ENCODE measurements around the gene LAT. TPM values are rescaled to one million over a fixed set of nuclear protein-coding genes. Genes with fewer than 3 reads are reported as not detected.
"Not testable (repeated sequence)": the region's sequence is repeated elsewhere in the genome, so short reads cannot be mapped to it uniquely, and the experiment has no call there.

LAT gene
- polyA plus RNA-seq, 1 experiment, result 2.6 TPM

GRCh38 chr16:28964496-28964895 is 20.4 kb upstream of the LAT start:
- no peaks in the 10 kb centered on the region for H3K9me3 ChIP-seq (ENCODE audit: control insufficient read depth, insufficient read depth, low read length)
- no peak overlapping the region for H3K4me3 ChIP-seq (ENCODE audit: low read depth, low read length)
- TF ChIP-seq CTCF (IDR thresholded peaks at IDR 0.05; ENCODE audit: low read depth, low read length), result no peak
- no peak for DNase-seq (ENCODE audit: low read depth, low spot score)
- ChIA-PET POLR2A (no interaction called here), CTCF (no interaction called here)
- H3K27ac ChIP-seq (ENCODE audit: low read depth, low read length), result no peak overlapping the region
- no peaks in the 10 kb centered on the region for H3K27me3 ChIP-seq (ENCODE audit: control insufficient read depth, insufficient read depth, low read length)

- ChIA-PET CTCF (no interaction called here), POLR2A (no interaction called here)
- Histone ChIP-seq H3K27me3 (ENCODE audit: control insufficient read depth, insufficient read depth, low read length) (no peaks in the 10 kb centered on the region), H3K9me3 (ENCODE audit: control insufficient read depth, insufficient read depth, low read length) (no peaks in the 10 kb centered on the region), H3K4me3 (ENCODE audit: low read depth, low read length) (no peak overlapping the region), H3K27ac (ENCODE audit: low read depth, low read length) (no peak overlapping the region)
- no peak for TF ChIP-seq CTCF (IDR thresholded peaks at IDR 0.05; ENCODE audit: low read depth, low read length)
- DNase-seq (ENCODE audit: low read depth, low spot score), result no peak
Observed at GRCh38 chr16:28967156-28967555, 17.7 kb upstream of the LAT start.

GRCh38 chr16:28969696-28970095 is 15.2 kb upstream of the LAT start:
- H3K27ac ChIP-seq (ENCODE audit: low read depth, low read length); DNase-seq (ENCODE audit: low read depth, low spot score); POLR2A ChIA-PET; CTCF ChIA-PET; H3K27me3 ChIP-seq (ENCODE audit: control insufficient read depth, insufficient read depth, low read length); H3K4me3 ChIP-seq (ENCODE audit: low read depth, low read length); H3K9me3 ChIP-seq (ENCODE audit: control insufficient read depth, insufficient read depth, low read length): not testable (repeated sequence)

GRCh38 chr16:28974007-28974436 is 10.8 kb upstream of the LAT start:
- Histone ChIP-seq H3K4me3 (ENCODE audit: low read depth, low read length) (peak overlapping the region; percentile 100), H3K9me3 (ENCODE audit: control insufficient read depth, insufficient read depth, low read length) (no peaks in the 10 kb centered on the region; the same call in 1 of the 2 replicates), H3K27me3 (ENCODE audit: control insufficient read depth, insufficient read depth, low read length) (no peaks in the 10 kb centered on the region), H3K27ac (ENCODE audit: low read depth, low read length) (peak overlapping the region; percentile 96)
- peak; percentile 92 for TF ChIP-seq CTCF (IDR thresholded peaks at IDR 0.05; ENCODE audit: low read depth, low read length)
- ChIA-PET POLR2A (interaction anchor here (0.7 to 1.1 kb wide), 3 partner anchors 8 to 205 kb away, joined by 3 to 4 read pairs (median 3); partner anchors contain the start of gene NFATC2IP), CTCF (interaction anchor here (0.6 to 1.3 kb wide), 12 partner anchors 15 to 788 kb away, joined by 3 to 5 read pairs (median 4); partner anchors contain the start of gene NFATC2IP)
- peak; percentile 41 for DNase-seq (ENCODE audit: low read depth, low spot score)

- H3K4me3 ChIP-seq (ENCODE audit: low read depth, low read length), result peak within 1 kb of the TSS; percentile 100
- DNase-seq (ENCODE audit: low read depth, low spot score), result peak; percentile 94
- CTCF ChIA-PET, result interaction anchor here (0.6 to 1.2 kb wide), 5 partner anchors 23 to 787 kb away, joined by 3 to 4 read pairs (median 4); partner anchors contain the start of gene NFATC2IP
- POLR2A ChIA-PET, result interaction anchor here (1.0 to 1.1 kb wide), 2 partner anchors 24 to 204 kb away, joined by 3 to 4 read pairs; partner anchors contain the start of gene NFATC2IP
- no peak for TF ChIP-seq CTCF (IDR thresholded peaks at IDR 0.05; ENCODE audit: low read depth, low read length)
- H3K27ac ChIP-seq (ENCODE audit: low read depth, low read length), result peak within 1 kb of the TSS; percentile 96
- H3K9me3 ChIP-seq (ENCODE audit: control insufficient read depth, insufficient read depth, low read length), result no peaks in the 10 kb centered on the region; the same call in 1 of the 2 replicates
- H3K27me3 ChIP-seq (ENCODE audit: control insufficient read depth, insufficient read depth, low read length), result no peaks in the 10 kb centered on the region
Observed at GRCh38 chr16:28974437-28975157, 10.3 kb upstream of the LAT start, which contains the start of gene SPNS1. TSS of gene SPNS1 (plus strand) at chr16:28974778. CDS start at chr16:28975152, 374 bp downstream.

Data from AG04450 (cell line).